Spinal cord (tissue), 10 donors: ENCODE data around the gene ADGRL3. TPM values are rescaled to one million over a fixed set of nuclear protein-coding genes. Genes with fewer than 3 reads are reported as not detected.

Source experiments
- DNase-seq, 6 donors: peaks; one replicate each; pipeline versions ENCODE4 v3.0.0 to v3.0.0-alpha.2; 2013 to 2015; ENCODE audit warnings: low spot score in 6 of 6, low read depth in 4 of 6
- H3K27ac ChIP-seq: one replicate; pipeline ENCODE4 v1.5.1; 2013; ENCODE audit warnings: low read depth, low read length, control low read depth
- H3K27me3 ChIP-seq: one replicate; pipeline ENCODE4 v1.6.1; 2013; ENCODE audit warnings: low read length; ENCODE audit not compliant: control insufficient read depth, insufficient read depth
- H3K36me3 ChIP-seq: one replicate; pipeline ENCODE4 v1.6.1; 2013; ENCODE audit warnings: low read length; ENCODE audit not compliant: control insufficient read depth, insufficient read depth
- H3K4me1 ChIP-seq: one replicate; pipeline ENCODE4 v1.6.1; 2013; ENCODE audit warnings: low read length; ENCODE audit not compliant: control insufficient read depth, insufficient read depth
- H3K4me3 ChIP-seq: one replicate; pipeline ENCODE4 v1.5.1; 2013; ENCODE audit warnings: low read depth, low read length, control low read depth
- H3K9me3 ChIP-seq: one replicate; pipeline ENCODE4 v1.6.1; 2013; ENCODE audit warnings: low read length; ENCODE audit not compliant: control insufficient read depth, insufficient read depth
- WGBS: methylation state at CpG from one replicate; pipeline ENCODE4 v1.1.5; 2013; ENCODE audit warnings: missing lambda C conversion rate; ENCODE audit not compliant: insufficient coverage; 5-methylcytosine and 5-hydroxymethylcytosine counted together
- polyA plus RNA-seq, 2 donors: library from polyadenylated mRNA; unstranded; fragments of 120-200 nt; gene quantifications; one replicate each; pipeline ENCODE4 v1.2.1, GENCODE V29; 2013; ENCODE audit not compliant: insufficient read length in 2 of 2
- total RNA-seq, 2 donors: library from RNA; depleted of rRNA in 1 of 2; stranded (reverse); fragments of 120-200 nt in 1 of 2; fragments of >200 nt in 1 of 2; gene quantifications; one replicate each; pipeline versions ENCODE4 v1.2.3 to v1.2.4, GENCODE V29; 2013 to 2014
- donor health status: healthy.

ADGRL3 gene
- total and polyA plus RNA-seq, 4 donors: 76.2 to 220 (median 114) TPM

- H3K9me3 ChIP-seq: no peaks in the 10 kb centered on the region
- H3K36me3 ChIP-seq: no peaks in the 10 kb centered on the region
- H3K27ac ChIP-seq: no peak overlapping the region
- no peaks in the 10 kb centered on the region for H3K4me1 ChIP-seq
- no peak for DNase-seq
- H3K27me3 ChIP-seq: no peaks in the 10 kb centered on the region
- no peak overlapping the region for H3K4me3 ChIP-seq
Measured at GRCh38 chr4:61408861-61409260, 208.7 kb downstream of the ADGRL3 start.

GRCh38 chr4:61411241-61411640, 211.1 kb downstream of the ADGRL3 start:
- no peak overlapping the region for H3K4me3 ChIP-seq
- no peaks in the 10 kb centered on the region for H3K27me3 ChIP-seq
- no peaks in the 10 kb centered on the region for H3K4me1 ChIP-seq
- DNase-seq: no peak
- no peaks in the 10 kb centered on the region for H3K9me3 ChIP-seq
- H3K36me3 ChIP-seq: no peaks in the 10 kb centered on the region
- no peak overlapping the region for H3K27ac ChIP-seq
- WGBS: no CpG with 5 or more reads among the region's 1 CpG

DNA sequence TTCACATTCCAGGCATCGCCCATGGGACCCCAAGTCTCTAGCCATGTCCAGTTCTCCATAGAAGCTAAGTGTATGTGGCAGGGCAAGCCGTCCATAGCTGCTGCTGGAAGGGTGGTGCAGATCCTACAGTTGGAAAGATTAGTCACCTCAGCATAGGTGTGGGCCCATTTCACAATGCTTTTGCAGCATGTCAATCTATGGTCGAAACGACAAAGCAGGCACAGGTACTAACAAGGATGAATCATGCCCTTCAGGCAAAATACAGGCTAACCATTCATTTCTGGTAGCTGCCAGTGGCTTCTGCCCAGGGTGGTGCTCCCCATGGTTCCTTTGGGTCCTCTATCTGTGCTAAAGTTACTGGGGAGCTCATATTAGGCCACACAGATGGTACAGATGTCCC, 225.2 kb downstream of the ADGRL3 start:
- 100% methylated on average over 4 of the region's 4 CpGs for WGBS

DNA sequence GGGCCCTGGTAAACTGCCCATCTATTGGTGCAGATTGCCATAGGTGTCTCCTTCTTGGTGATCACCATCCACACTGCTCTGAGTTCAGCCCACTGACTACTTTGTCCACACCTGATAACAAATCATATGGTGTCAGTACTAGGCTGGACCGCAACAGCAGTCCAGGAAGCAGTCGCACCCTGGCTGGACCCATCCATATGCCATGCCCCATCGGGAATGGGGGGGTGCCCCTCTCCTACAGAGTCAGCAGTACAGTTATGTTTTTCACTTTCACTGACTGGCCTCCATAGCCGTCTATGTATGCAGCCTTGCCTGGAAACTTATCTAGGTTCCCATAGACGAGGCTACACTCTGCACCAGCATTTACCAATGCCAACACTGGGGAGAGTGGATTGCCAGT, 226.1 kb downstream of the ADGRL3 start:
- 100% methylated on average over 5 of the region's 5 CpGs for WGBS
- Histone ChIP-seq H3K27me3 (no peaks in the 10 kb centered on the region), H3K4me3 (no peak overlapping the region), H3K9me3 (peaks cover 1% of the 10 kb centered on the region), H3K36me3 (peaks cover 5% of the 10 kb centered on the region), H3K4me1 (no peaks in the 10 kb centered on the region), H3K27ac (no peak overlapping the region)
- DNase-seq: no peak

More for the DNA sequence above, 225.2 kb downstream of the ADGRL3 start:
- no peak overlapping the region for H3K4me3 ChIP-seq
- no peak overlapping the region for H3K27ac ChIP-seq
- no peak for DNase-seq
- H3K4me1 ChIP-seq: no peaks in the 10 kb centered on the region
- peaks cover 1% of the 10 kb centered on the region for H3K9me3 ChIP-seq
- peaks cover 5% of the 10 kb centered on the region for H3K36me3 ChIP-seq
- H3K27me3 ChIP-seq: no peaks in the 10 kb centered on the region

GRCh38 chr4:61427099-61427817, 227.1 kb downstream of the ADGRL3 start:
- Histone ChIP-seq H3K4me1 (no peaks in the 10 kb centered on the region), H3K27me3 (no peaks in the 10 kb centered on the region), H3K27ac (no peak overlapping the region), H3K4me3 (no peak overlapping the region), H3K9me3 (peaks cover 1% of the 10 kb centered on the region), H3K36me3 (peaks cover 5% of the 10 kb centered on the region)
- 92% methylated on average over 7 of the region's 11 CpGs for WGBS
- DNase-seq: no peak

DNA sequence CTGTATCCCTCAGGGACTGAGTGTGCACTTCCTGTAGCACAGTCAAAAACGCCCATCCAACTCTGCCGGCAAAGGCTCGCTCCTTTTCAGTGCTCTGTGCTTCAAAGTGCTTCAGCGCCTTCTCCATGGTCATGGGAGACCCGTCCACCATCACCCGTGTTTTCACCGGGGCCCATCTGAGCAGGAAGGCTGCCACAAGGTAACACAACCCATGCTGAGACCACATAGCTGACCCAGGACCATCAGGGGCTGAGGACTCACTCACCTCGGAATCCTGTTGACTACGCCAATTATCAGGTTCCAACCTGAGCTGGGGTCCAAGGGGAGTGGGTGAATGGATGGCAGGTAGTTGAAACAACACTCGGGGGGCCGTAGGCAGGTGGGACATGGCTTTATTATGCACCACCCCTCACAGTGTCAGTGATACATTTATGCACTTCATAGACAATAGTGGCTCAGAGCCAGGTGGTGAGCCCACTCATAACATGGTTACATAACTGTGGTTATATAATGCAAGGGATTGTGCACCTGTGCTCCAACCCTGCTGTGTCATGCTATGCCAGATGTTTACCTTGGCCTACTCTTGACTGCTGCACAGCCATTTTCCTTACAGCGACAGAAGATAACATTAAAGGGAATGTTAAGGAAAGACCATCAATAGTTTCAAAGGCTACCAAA, 227.8 kb downstream of the ADGRL3 start:
- Histone ChIP-seq H3K4me1 (no peaks in the 10 kb centered on the region), H3K36me3 (peaks cover 5% of the 10 kb centered on the region), H3K9me3 (peaks cover 1% of the 10 kb centered on the region), H3K4me3 (no peak overlapping the region), H3K27me3 (no peaks in the 10 kb centered on the region), H3K27ac (no peak overlapping the region)
- no peak for DNase-seq
- WGBS: 96% methylated on average over 7 of the region's 12 CpGs

DNA sequence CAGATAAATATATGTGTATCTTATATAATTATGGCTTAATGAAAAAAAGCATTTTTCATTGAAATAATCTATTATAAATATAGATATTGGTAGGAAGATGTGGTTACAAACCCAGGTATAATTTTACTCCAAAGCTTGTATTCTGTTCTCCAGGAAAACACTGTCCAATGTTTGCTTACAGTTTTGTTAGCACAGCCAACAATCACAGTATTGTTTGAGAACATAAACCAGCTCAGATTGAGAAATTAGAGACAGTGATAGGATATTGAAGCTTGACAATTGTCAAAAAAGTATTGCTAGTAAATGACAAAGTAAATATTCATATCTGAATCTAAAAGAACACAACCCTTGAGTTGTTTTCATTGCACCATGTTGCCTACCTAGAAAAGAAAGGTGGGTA, 228.8 kb downstream of the ADGRL3 start:
- Histone ChIP-seq H3K27me3 (no peaks in the 10 kb centered on the region), H3K36me3 (peaks cover 5% of the 10 kb centered on the region), H3K4me3 (no peak overlapping the region), H3K9me3 (peaks cover 1% of the 10 kb centered on the region), H3K4me1 (no peaks in the 10 kb centered on the region), H3K27ac (no peak overlapping the region)
- no peak for DNase-seq

- DNase-seq: no peak
- Histone ChIP-seq H3K27me3 (no peaks in the 10 kb centered on the region), H3K27ac (no peak overlapping the region), H3K9me3 (peaks cover 1% of the 10 kb centered on the region), H3K36me3 (peaks cover 5% of the 10 kb centered on the region), H3K4me3 (no peak overlapping the region), H3K4me1 (no peaks in the 10 kb centered on the region)
- no CpG with 5 or more reads among the region's 5 CpGs for WGBS
Measured at GRCh38 chr4:61431131-61431530, 231.0 kb downstream of the ADGRL3 start.

- no peaks in the 10 kb centered on the region for H3K27me3 ChIP-seq
Measured at GRCh38 chr4:61437923-61438322, 237.8 kb downstream of the ADGRL3 start.

GRCh38 chr4:61440321-61440720, 240.2 kb downstream of the ADGRL3 start:
- no peaks in the 10 kb centered on the region for H3K9me3 ChIP-seq
- no CpG with 5 or more reads among the region's 4 CpGs for WGBS
- H3K27ac ChIP-seq: no peak overlapping the region
- no peaks in the 10 kb centered on the region for H3K27me3 ChIP-seq
- H3K4me1 ChIP-seq: no peaks in the 10 kb centered on the region
- H3K4me3 ChIP-seq: no peak overlapping the region
- H3K36me3 ChIP-seq: no peaks in the 10 kb centered on the region
- peak in 1 of 6 donors; percentile 39 for DNase-seq

More at GRCh38 chr4:61437923-61438322, 237.8 kb downstream of the ADGRL3 start:
- DNase-seq: no peak
- no peaks in the 10 kb centered on the region for H3K9me3 ChIP-seq
- no peak overlapping the region for H3K27ac ChIP-seq
- no peaks in the 10 kb centered on the region for H3K4me1 ChIP-seq
- H3K36me3 ChIP-seq: no peaks in the 10 kb centered on the region
- no peak overlapping the region for H3K4me3 ChIP-seq
